HEK293T (cell line): ENCODE measurements around the gene AKAP8L.

Source experiments
- ELF4 ChIP-seq: fragments of 450-650 bp; IDR thresholded peaks from 2 replicates; pipeline ENCODE4 v1.6.1; 2017; ENCODE audit warnings: antibody characterized with exemption
- FOXK2 ChIP-seq: fragments of 450-650 bp; IDR thresholded peaks from 2 replicates; pipeline ENCODE4 v1.6.1; 2016; ENCODE audit warnings: mild to moderate bottlenecking

GRCh38 chr19:15369594-15369891, 49.2 kb downstream of the AKAP8L start:
- TF ChIP-seq ELF4 (no peak), FOXK2 (no peak)
